ENCODE data around the gene TSHZ1.

TSHZ1 gene

DNA sequence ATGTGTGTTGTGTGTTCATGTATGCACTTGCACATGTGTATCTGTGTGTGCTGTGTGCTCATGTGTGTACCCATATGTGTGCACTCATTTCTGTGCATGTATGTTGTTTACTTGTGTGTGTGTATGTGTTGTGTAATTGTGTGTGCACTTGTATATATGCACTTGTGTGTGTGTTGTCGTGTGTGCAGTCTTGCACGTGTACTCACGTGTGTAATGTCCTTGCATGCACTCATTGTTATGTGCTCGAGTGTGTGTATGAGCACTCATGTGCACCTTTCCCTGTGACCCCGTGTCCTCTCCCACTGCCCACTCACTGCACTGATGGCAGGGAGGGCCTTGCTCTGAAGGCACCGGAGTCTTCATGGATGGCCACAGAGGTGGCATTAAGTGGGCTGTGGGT lies 124.9 kb downstream of the TSHZ1 start:
- Histone ChIP-seq H3K4me3 (ENCODE audit: low read depth, low read length) (no peak overlapping the region), H3K36me3 (replicated peaks) (no peaks in the 10 kb centered on the region)
- DNase-seq, result no peak

GRCh38 chr18:75336767-75337166 lies 126.2 kb downstream of the TSHZ1 start:
- DNase-seq, result no peak
- Histone ChIP-seq H3K36me3 (replicated peaks) (no peaks in the 10 kb centered on the region), H3K4me3 (ENCODE audit: low read depth, low read length) (no peak overlapping the region), H3K27ac (no peak overlapping the region), H3K27me3 (replicated peaks) (no peaks in the 10 kb centered on the region)
- TF ChIP-seq, protein P1, sequence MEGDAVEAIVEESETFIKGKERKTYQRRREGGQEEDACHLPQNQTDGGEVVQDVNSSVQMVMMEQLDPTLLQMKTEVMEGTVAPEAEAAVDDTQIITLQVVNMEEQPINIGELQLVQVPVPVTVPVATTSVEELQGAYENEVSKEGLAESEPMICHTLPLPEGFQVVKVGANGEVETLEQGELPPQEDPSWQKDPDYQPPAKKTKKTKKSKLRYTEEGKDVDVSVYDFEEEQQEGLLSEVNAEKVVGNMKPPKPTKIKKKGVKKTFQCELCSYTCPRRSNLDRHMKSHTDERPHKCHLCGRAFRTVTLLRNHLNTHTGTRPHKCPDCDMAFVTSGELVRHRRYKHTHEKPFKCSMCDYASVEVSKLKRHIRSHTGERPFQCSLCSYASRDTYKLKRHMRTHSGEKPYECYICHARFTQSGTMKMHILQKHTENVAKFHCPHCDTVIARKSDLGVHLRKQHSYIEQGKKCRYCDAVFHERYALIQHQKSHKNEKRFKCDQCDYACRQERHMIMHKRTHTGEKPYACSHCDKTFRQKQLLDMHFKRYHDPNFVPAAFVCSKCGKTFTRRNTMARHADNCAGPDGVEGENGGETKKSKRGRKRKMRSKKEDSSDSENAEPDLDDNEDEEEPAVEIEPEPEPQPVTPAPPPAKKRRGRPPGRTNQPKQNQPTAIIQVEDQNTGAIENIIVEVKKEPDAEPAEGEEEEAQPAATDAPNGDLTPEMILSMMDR (IDR thresholded peaks at IDR 0.05; ENCODE audit: low read depth, low read length, missing control alignments), result no peak
- in situ Hi-C loops (cut with HindIII; ENCODE audit: low pct_ligation_motif_present, low sequenced_read_pairs), result no loop called here

More for the DNA sequence above, 124.9 kb downstream of the TSHZ1 start:
- TF ChIP-seq, protein P1 (IDR thresholded peaks at IDR 0.05; ENCODE audit: low read depth, low read length, missing control alignments), result no peak
- in situ Hi-C loops (cut with HindIII; ENCODE audit: low pct_ligation_motif_present, low sequenced_read_pairs), result no loop called here
- Histone ChIP-seq H3K27ac (no peak overlapping the region), H3K27me3 (replicated peaks) (no peaks in the 10 kb centered on the region)

DNA sequence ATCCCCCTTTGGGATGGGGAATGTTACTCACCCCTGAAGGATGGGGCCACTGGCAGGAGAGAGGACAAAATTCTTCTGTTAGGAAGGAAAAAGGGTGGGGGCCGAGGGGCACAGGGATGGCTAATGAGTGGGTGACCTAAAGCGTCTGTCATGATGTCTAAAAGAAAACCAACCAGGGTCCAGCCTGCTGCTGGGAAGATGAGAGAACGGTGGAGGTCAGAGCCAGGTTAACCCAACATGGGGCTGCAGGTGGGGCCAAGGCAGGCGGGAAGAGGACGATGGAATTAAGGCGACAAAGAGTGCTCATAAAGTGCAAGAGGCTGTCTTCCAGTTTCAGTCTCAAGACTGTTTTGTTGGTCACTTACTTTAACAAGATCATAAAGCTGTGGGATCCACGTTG lies 126.8 kb downstream of the TSHZ1 start:
- in situ Hi-C loops (cut with HindIII; ENCODE audit: low pct_ligation_motif_present, low sequenced_read_pairs), result no loop called here
- TF ChIP-seq, protein P1 (IDR thresholded peaks at IDR 0.05; ENCODE audit: low read depth, low read length, missing control alignments), result no peak

GRCh38 chr18:75338631-75339030 lies 128.0 kb downstream of the TSHZ1 start:
- in situ Hi-C loops (cut with HindIII; ENCODE audit: low pct_ligation_motif_present, low sequenced_read_pairs), result no loop called here
- Histone ChIP-seq H3K27ac (no peak overlapping the region), H3K27me3 (replicated peaks) (no peaks in the 10 kb centered on the region), H3K36me3 (replicated peaks) (no peaks in the 10 kb centered on the region), H3K4me3 (ENCODE audit: low read depth, low read length) (no peak overlapping the region)
- no peak for DNase-seq
- TF ChIP-seq, protein P1 (IDR thresholded peaks at IDR 0.05; ENCODE audit: low read depth, low read length, missing control alignments), result no peak

More for the DNA sequence above, 126.8 kb downstream of the TSHZ1 start:
- Histone ChIP-seq H3K27ac (no peak overlapping the region), H3K4me3 (ENCODE audit: low read depth, low read length) (no peak overlapping the region), H3K27me3 (replicated peaks) (no peaks in the 10 kb centered on the region), H3K36me3 (replicated peaks) (no peaks in the 10 kb centered on the region)
- no peak for DNase-seq
